HCT116 (cell line): ENCODE measurements around the gene GPR39. TPM values are rescaled to one million over a fixed set of nuclear protein-coding genes. Genes with fewer than 3 reads are reported as not detected.

Experiments
- ATAC-seq: fragments of 200-7000 bp; cut with Tn5 transposase; 2 replicates; pipeline ENCODE4 v1.9.1; 2020; ENCODE audit warnings: mild to moderate bottlenecking, moderate library complexity
- BruUV-seq: library from RNA; stranded (reverse); fragments of 400-500 nt; replicated peaks from 2 replicates; lab custom pipeline; 2021; lab: Mats Ljungman, UMichigan
- CTCF ChIA-PET: fragments of 300-600 bp; sonication (Branson Sonifier 250); formaldehyde crosslinking; loops from one replicate; lab custom pipeline; 2021; ENCODE audit warnings: antibody characterized with exemption; lab: Charles Lee
- POLR2A ChIA-PET: fragments of 300-600, 350-600 bp; sonication (Branson Sonifier 250); formaldehyde crosslinking; loops from one replicate; lab custom pipeline; 2021; ENCODE audit warnings: antibody characterized with exemption; lab: Charles Lee
- RAD21 ChIA-PET, 2 experiments: fragments of 300-600 bp; sonication (Branson Sonifier 250); formaldehyde crosslinking; loops; one replicate each; lab custom pipeline; 2023; ENCODE audit warnings: low total read pairs in 2 of 2; ENCODE audit not compliant: uncharacterized antibody in 2 of 2, unreplicated experiment in 2 of 2, low non-redundant PET in 1 of 2; lab: Charles Lee
- DNase-seq: peaks from one replicate; pipeline ENCODE4 v3.0.0-alpha.2; 2010; ENCODE audit warnings: low read depth, low spot score
- H2AFZ ChIP-seq: fragments of 200-600 bp; shearing (Covaris generic), sonication (generic); 2 replicates; pipeline ENCODE4 v1.6.1; 2017; ENCODE audit warnings: low read depth, mixed run types, mixed read lengths, antibody characterized with exemption, low read length; ENCODE audit not compliant: poor library complexity, severe bottlenecking
- H3K27ac ChIP-seq: 2 replicates; pipeline ENCODE4 v1.5.1; 2012; ENCODE audit warnings: low read depth, low read length
- H3K27me3 ChIP-seq: fragments of 200-600 bp; sonication (generic); 2 replicates; pipeline ENCODE4 v1.6.1; 2016; ENCODE audit warnings: mixed run types, low read length, mixed read lengths; ENCODE audit not compliant: insufficient read depth
- H3K36me3 ChIP-seq, 2 experiments: fragments of 200-500 bp in 1 of 2; fragments of 200-600 bp in 1 of 2; sonication (Bioruptor generic) in 1 of 2; sonication (generic) in 1 of 2; 2 replicates each; pipeline versions ENCODE4 v1.5.1 to v1.6.1; 2014 to 2016; ENCODE audit warnings: low read length in 2 of 2, inconsistent platforms in 1 of 2, mixed read lengths in 1 of 2, mixed run types in 1 of 2; ENCODE audit not compliant: insufficient read depth in 2 of 2, control insufficient read depth in 1 of 2
- H3K4me1 ChIP-seq, 2 experiments: fragments of 200-600 bp in 1 of 2; sonication (generic) in 1 of 2; 2 replicates each; pipeline versions ENCODE4 v1.5.1 to v1.6.1; 2012 to 2017; ENCODE audit warnings: low read length in 2 of 2, inconsistent platforms in 1 of 2, mild to moderate bottlenecking in 1 of 2, mixed read lengths in 1 of 2, mixed run types in 1 of 2, moderate library complexity in 1 of 2; ENCODE audit not compliant: insufficient read depth in 2 of 2, control insufficient read depth in 1 of 2
- H3K4me2 ChIP-seq: fragments of 200-600 bp; sonication (generic); 2 replicates; pipeline ENCODE4 v1.6.1; 2017; ENCODE audit warnings: mixed run types, low read length, mixed read lengths
- H3K4me3 ChIP-seq, 2 experiments: fragments of 200-600 bp in 1 of 2; sonication (generic) in 1 of 2; replicated peaks in 1 of 2; 2 replicates each; pipeline ENCODE4 v1.5.1; 2011 to 2016; ENCODE audit warnings: low read length in 2 of 2, control low read depth in 1 of 2, low read depth in 1 of 2, mild to moderate bottlenecking in 1 of 2, mixed read lengths in 1 of 2, mixed run types in 1 of 2
- H3K79me2 ChIP-seq: fragments of 200-600 bp; sonication (generic); 2 replicates; pipeline ENCODE4 v1.6.1; 2017; ENCODE audit warnings: mild to moderate bottlenecking, mixed run types, low read length, moderate library complexity, mixed read lengths; ENCODE audit not compliant: insufficient read depth
- H3K9ac ChIP-seq: fragments of 200-600 bp; sonication (generic); 2 replicates; pipeline ENCODE4 v1.6.1; 2016; ENCODE audit warnings: low read length, mixed read lengths
- H3K9me2 ChIP-seq: fragments of 200-600 bp; sonication (generic), shearing (Covaris generic); 2 replicates; pipeline ENCODE4 v1.6.1; 2017; ENCODE audit warnings: mixed run types, mild to moderate bottlenecking, moderate library complexity; ENCODE audit not compliant: insufficient read depth
- H3K9me3 ChIP-seq, 2 experiments: fragments of 200-500 bp in 1 of 2; fragments of 200-600 bp in 1 of 2; sonication (Bioruptor generic) in 1 of 2; sonication (generic) in 1 of 2; 2 replicates each; pipeline ENCODE4 v1.6.1; 2014 to 2017; ENCODE audit warnings: low read length in 2 of 2, mixed read lengths in 2 of 2, inconsistent platforms in 1 of 2, low read depth in 1 of 2, mild to moderate bottlenecking in 1 of 2, mixed run types in 1 of 2, moderate library complexity in 1 of 2; ENCODE audit not compliant: control insufficient read depth in 1 of 2, insufficient read depth in 1 of 2
- H4K20me1 ChIP-seq: fragments of 200-600 bp; sonication (generic), shearing (Covaris generic); 2 replicates; pipeline ENCODE4 v1.6.1; 2017; ENCODE audit warnings: mixed run types, mild to moderate bottlenecking, moderate library complexity; ENCODE audit not compliant: insufficient read depth
- ELF1 ChIP-seq: IDR thresholded peaks from 2 replicates; pipeline ENCODE4 v1.6.1; 2012; ENCODE audit warnings: low read depth, borderline replicate concordance
- JUND ChIP-seq: IDR thresholded peaks from 2 replicates; pipeline ENCODE4 v1.6.1; 2012
- POLR2AphosphoS5 ChIP-seq: IDR thresholded peaks from 2 replicates; pipeline ENCODE4 v1.6.1; 2011; ENCODE audit warnings: mild to moderate bottlenecking, low read depth, low read length, moderate library complexity
- REST ChIP-seq: IDR thresholded peaks from 2 replicates; pipeline ENCODE4 v1.6.1; 2012; ENCODE audit warnings: low read depth
- SIN3A ChIP-seq: IDR thresholded peaks from 2 replicates; pipeline ENCODE4 v1.6.1; 2012; ENCODE audit warnings: low read depth
- SRF ChIP-seq: IDR thresholded peaks from 2 replicates; pipeline ENCODE4 v1.6.1; 2012; ENCODE audit warnings: low read depth
- intact Hi-C: fragments of 100-400 bp; cut with micrococcal nuclease; formaldehyde crosslinking; loops from 2 replicates; pipeline ENCODE4 v1.10.0; 2022
- total RNA-seq: library from RNA; stranded (reverse); gene quantifications from one replicate; pipeline ENCODE4 v1.2.1, GENCODE V29; 2021; ENCODE audit not compliant: unreplicated experiment

Gene GPR39
- total RNA-seq, 1 experiment from 2014 or later: 5.1 TPM

GRCh38 chr2:132489150-132489549 is 72.5 kb downstream of the GPR39 start:
- Histone ChIP-seq H3K9me3 (no peaks in the 10 kb centered on the region), H3K4me1 (no peaks in the 10 kb centered on the region), H4K20me1 (no peaks in the 10 kb centered on the region), H3K4me2 (no peak overlapping the region), H2AFZ (no peak overlapping the region), H3K9ac (no peak overlapping the region), H3K27ac (no peak overlapping the region), H3K27me3 (no peaks in the 10 kb centered on the region), H3K36me3 (no peaks in the 10 kb centered on the region), H3K9me2 (no peaks in the 10 kb centered on the region), H3K4me3 (no peak overlapping the region), H3K79me2 (no peaks in the 10 kb centered on the region)
- ATAC-seq: no peak
- no peak for TF ChIP-seq POLR2AphosphoS5
- TF ChIP-seq SIN3A: no peak
- TF ChIP-seq REST: peak; percentile 79
- RAD21 ChIA-PET: no interaction called here
- POLR2A ChIA-PET: no interaction called here
- CTCF ChIA-PET: no interaction called here
- intact Hi-C loops: no loop called here
- DNase-seq: no peak
- no TSS peak for BruUV-seq

- ChIA-PET CTCF (no interaction called here), POLR2A (no interaction called here), RAD21 (no interaction called here)
- DNase-seq (no peak), ATAC-seq (no peak)
- intact Hi-C loops: no loop called here
- Histone ChIP-seq H4K20me1 (no peaks in the 10 kb centered on the region), H3K79me2 (no peaks in the 10 kb centered on the region), H3K27me3 (no peaks in the 10 kb centered on the region), H3K36me3 (no peaks in the 10 kb centered on the region), H3K4me2 (no peak overlapping the region), H3K9me2 (no peaks in the 10 kb centered on the region), H3K27ac (no peak overlapping the region), H3K9ac (no peak overlapping the region), H3K9me3 (no peaks in the 10 kb centered on the region), H3K4me1 (no peaks in the 10 kb centered on the region), H3K4me3 (no peak overlapping the region), H2AFZ (no peak overlapping the region)
- TF ChIP-seq JUND: no peak
- no peak for TF ChIP-seq SRF
- no peak for TF ChIP-seq ELF1
- no TSS peak for BruUV-seq
Observed at GRCh38 chr2:132495881-132496280, 79.3 kb downstream of the GPR39 start.
